Natural killer cell (primary cell): Measurements from ENCODE around the gene BAK1. TPM values are rescaled to one million over a fixed set of nuclear protein-coding genes. Genes with fewer than 3 reads are reported as not detected.

ENCODE experiments used
- ATAC-seq, 3 donors: fragments of 150-1000 bp in 2 of 3; fragments of 200-7000 bp in 1 of 3; cut with Tn5 transposase; 1 replicate in 1 of 3; 2 replicates in 2 of 3; pipeline ENCODE4 v1.10.0; 2021; ENCODE audit warnings: mild to moderate bottlenecking in 2 of 3, moderate library complexity in 2 of 3
- DNase-seq, 2 donors: peaks; one replicate each; pipeline versions ENCODE4 v3.0.0 to v3.0.0-alpha.2; 2013 to 2021; ENCODE audit warnings: mixed read lengths in 1 of 2
- H3K27ac ChIP-seq: one replicate; pipeline ENCODE4 v1.5.1; 2013; ENCODE audit warnings: mild to moderate bottlenecking, low read length
- H3K27me3 ChIP-seq: one replicate; pipeline ENCODE4 v1.6.1; 2013; ENCODE audit warnings: low read length; ENCODE audit not compliant: control insufficient read depth, insufficient read depth
- H3K36me3 ChIP-seq: one replicate; pipeline ENCODE4 v1.6.1; 2013; ENCODE audit warnings: low read length; ENCODE audit not compliant: control insufficient read depth, insufficient read depth
- H3K4me1 ChIP-seq: one replicate; pipeline ENCODE4 v1.6.1; 2013; ENCODE audit warnings: low read length; ENCODE audit not compliant: control insufficient read depth, insufficient read depth
- H3K4me3 ChIP-seq: one replicate; pipeline ENCODE4 v1.5.1; 2013; ENCODE audit warnings: low read length
- H3K9me3 ChIP-seq: one replicate; pipeline ENCODE4 v1.6.1; 2013; ENCODE audit warnings: low read length; ENCODE audit not compliant: control insufficient read depth, insufficient read depth
- H3K27ac Mint-ChIP-seq, 2 donors: one replicate each; pipeline ENCODE4 v1.8.0; 2022; ENCODE audit warnings: mild to moderate bottlenecking in 2 of 2, mixed read lengths in 2 of 2, moderate library complexity in 1 of 2
- H3K27me3 Mint-ChIP-seq, 2 donors: one replicate each; pipeline ENCODE4 v1.8.0; 2022; ENCODE audit warnings: low read depth in 2 of 2, mixed read lengths in 2 of 2
- H3K36me3 Mint-ChIP-seq: one replicate; pipeline ENCODE4 v1.8.0; 2022; ENCODE audit warnings: mixed read lengths
- H3K4me1 Mint-ChIP-seq, 2 donors: one replicate each; pipeline ENCODE4 v1.8.0; 2022; ENCODE audit warnings: mixed read lengths in 2 of 2
- H3K4me3 Mint-ChIP-seq: one replicate; pipeline ENCODE4 v1.8.0; 2022; ENCODE audit warnings: mild to moderate bottlenecking, moderate library complexity, mixed read lengths
- H3K9me3 Mint-ChIP-seq, 2 donors: one replicate each; pipeline ENCODE4 v1.8.0; 2022; ENCODE audit warnings: mixed read lengths in 2 of 2
- CTCF ChIP-seq: fragments of 200-600 bp; IDR thresholded peaks from one replicate; pipeline ENCODE4 v1.8.0; 2022; ENCODE audit warnings: antibody characterized with exemption
- WGBS: methylation state at CpG from one replicate; pipeline ENCODE4 v1.1.7; 2013; ENCODE audit warnings: missing lambda C conversion rate; ENCODE audit not compliant: insufficient coverage; 5-methylcytosine and 5-hydroxymethylcytosine counted together
- intact Hi-C: fragments of 100-400 bp; cut with micrococcal nuclease; formaldehyde crosslinking; loops from one replicate; pipeline ENCODE4 v1.14.2; 2022
- total RNA-seq, 4 donors: library from RNA; stranded (reverse); fragments of 120-200 nt in 1 of 4; gene quantifications; one replicate each; pipeline versions ENCODE4 v1.2.3 to v1.2.4, GENCODE V29; 2013 to 2022

Gene BAK1
- total RNA-seq, 3 donors from 2014 or later (not counting 1 experiment from before 2014, with no cell fraction given) = 36.3 to 49.8 (median 40.7) TPM

GRCh38 chr6:33584700-33585402, 4.8 kb upstream of the BAK1 start:
- Mint-ChIP-seq H3K4me3 (no peak overlapping the region), H3K4me1 (peaks cover 6 to 19% of the 10 kb centered on the region in 2 donors), H3K9me3 (no peaks in the 10 kb centered on the region), H3K27me3 (no peaks in the 10 kb centered on the region), H3K36me3 (no peaks in the 10 kb centered on the region), H3K27ac (peak overlapping the region; percentile 54 to 70)
- intact Hi-C loops = loop anchor here (1.0 kb wide), 3 partner anchors 47 to 159 kb away; no protein-coding TSS in a partner anchor
- H3K27ac ChIP-seq = peak overlapping the region; percentile 20
- WGBS = 90% methylated on average over 11 of the region's 11 CpGs
- TF ChIP-seq CTCF = no peak
- no peak for ATAC-seq
- H3K36me3 ChIP-seq = no peaks in the 10 kb centered on the region
- H3K4me3 ChIP-seq = no peak overlapping the region
- H3K9me3 ChIP-seq = no peaks in the 10 kb centered on the region
- peaks cover 18% of the 10 kb centered on the region for H3K4me1 ChIP-seq
- H3K27me3 ChIP-seq = no peaks in the 10 kb centered on the region
- no peak for DNase-seq

- H3K36me3 Mint-ChIP-seq = no peaks in the 10 kb centered on the region
- no peaks in the 10 kb centered on the region for H3K36me3 ChIP-seq
- no peak overlapping the region for H3K27ac Mint-ChIP-seq
- no peaks in the 10 kb centered on the region for H3K9me3 ChIP-seq
- H3K9me3 Mint-ChIP-seq = no peaks in the 10 kb centered on the region
- TF ChIP-seq CTCF = no peak
- H3K27me3 Mint-ChIP-seq = no peaks in the 10 kb centered on the region
- H3K4me3 ChIP-seq = no peak overlapping the region
- peaks cover 29% of the 10 kb centered on the region for H3K4me1 ChIP-seq
- H3K4me3 Mint-ChIP-seq = no peak overlapping the region
- H3K27ac ChIP-seq = no peak overlapping the region
- peaks cover 7 to 31% of the 10 kb centered on the region in 2 donors for H3K4me1 Mint-ChIP-seq
- WGBS = 94% methylated on average over 8 of the region's 8 CpGs
- no peaks in the 10 kb centered on the region for H3K27me3 ChIP-seq
- ATAC-seq (no peak), DNase-seq (no peak)
- intact Hi-C loops = no loop called here
Measured at GRCh38 chr6:33583591-33584155, 3.6 kb upstream of the BAK1 start.

- no peak for ATAC-seq
- TF ChIP-seq CTCF = no peak
- intact Hi-C loops = no loop called here
- Histone ChIP-seq H3K27ac (no peak overlapping the region), H3K27me3 (no peaks in the 10 kb centered on the region), H3K4me1 (peaks cover 46% of the 10 kb centered on the region), H3K4me3 (no peak overlapping the region), H3K36me3 (peaks cover 18% of the 10 kb centered on the region), H3K9me3 (no peaks in the 10 kb centered on the region)
- Mint-ChIP-seq H3K27ac (no peak overlapping the region), H3K27me3 (no peaks in the 10 kb centered on the region), H3K9me3 (no peaks in the 10 kb centered on the region), H3K4me1 (peaks cover 14 to 44% of the 10 kb centered on the region in 2 donors), H3K4me3 (no peak overlapping the region), H3K36me3 (no peaks in the 10 kb centered on the region)
- 88% methylated on average over 5 of the region's 5 CpGs for WGBS
- DNase-seq = no peak
Measured at GRCh38 chr6:33581186-33581585, 1.1 kb upstream of the BAK1 start.
